SK-MEL-5 (cell line): ENCODE data around the gene GNA14. TPM values are rescaled to one million over a fixed set of nuclear protein-coding genes. Genes with fewer than 3 reads are reported as not detected.
"Not testable (repeated sequence)": the region's sequence is repeated elsewhere in the genome, so short reads cannot be mapped to it uniquely, and the experiment has no call there.

Source experiments
- DNase-seq: peaks from one replicate; pipeline ENCODE4 v3.0.0-alpha.2; 2016; ENCODE audit warnings: low read depth, low spot score
- in situ Hi-C: cut with HindIII; loops from 2 replicates; pipeline ENCODE4 v1.10.0; 2016; ENCODE audit warnings: low sequenced_read_pairs, high pct_unique_total_duplicates, low pct_unique_long_range_greater_than_20kb
- total RNA-seq: library from RNA; depleted of rRNA; stranded (reverse); fragments of >200 nt; shearing (Covaris generic); gene quantifications from 2 replicates; pipeline ENCODE4 v1.2.3, GENCODE V29; 2014

The GNA14 gene
- total RNA-seq, 1 experiment from 2014 or later, result 0.05 TPM

- in situ Hi-C loops, result loop anchor here (10.0 kb wide), 1 partner anchor 293 kb away; no protein-coding TSS in a partner anchor
- no peak for DNase-seq
Observed at GRCh38 chr9:77451507-77451906, 196.6 kb downstream of the GNA14 start.

GRCh38 chr9:77450085-77450475 lies 198.0 kb downstream of the GNA14 start:
- DNase-seq, result no peak
- in situ Hi-C loops, result loop anchor here (10.0 kb wide), 1 partner anchor 295 kb away; no protein-coding TSS in a partner anchor

DNA sequence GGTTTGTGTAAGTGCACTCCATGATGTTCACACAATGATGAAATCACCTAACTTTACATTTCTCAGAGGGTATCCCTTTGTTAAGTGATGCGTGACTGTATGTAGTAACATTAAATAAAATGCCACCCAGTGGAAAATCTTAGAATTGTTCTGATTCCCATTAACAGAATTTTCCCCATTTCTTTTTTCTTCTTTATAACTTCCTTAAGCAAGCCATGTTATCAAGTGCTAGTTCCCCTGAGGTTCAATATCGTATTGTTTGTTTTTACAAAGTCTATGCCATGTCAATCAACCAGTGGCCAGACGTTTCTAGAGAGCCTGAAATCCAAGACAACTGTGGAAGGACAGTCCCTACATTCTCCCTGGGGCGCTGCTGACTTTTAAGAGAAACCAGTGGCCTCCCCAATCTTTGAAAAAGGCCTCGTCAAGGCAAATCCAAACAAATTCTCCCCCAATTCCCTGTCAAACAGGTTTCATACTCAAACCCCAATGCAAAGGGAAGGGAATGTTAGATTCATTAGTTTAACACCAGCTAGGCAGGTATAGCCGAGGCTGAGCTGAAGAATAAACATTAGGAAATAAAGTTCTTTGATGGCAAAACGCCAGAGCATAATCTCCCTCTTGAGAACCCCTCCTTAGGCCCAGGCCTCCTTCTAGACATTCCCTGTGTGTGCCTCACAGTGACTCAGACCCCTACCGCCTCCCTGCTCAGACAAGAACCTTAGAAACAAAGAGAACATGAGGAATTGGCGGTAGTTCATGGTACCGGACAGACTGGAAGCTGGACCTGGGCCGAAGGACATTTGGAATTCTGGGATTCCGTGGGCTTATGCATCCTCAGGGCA lies 198.7 kb downstream of the GNA14 start:
- DNase-seq, result peak; percentile 19
- in situ Hi-C loops, result loop anchor here (10.0 kb wide), 1 partner anchor 295 kb away; no protein-coding TSS in a partner anchor

- no peak for DNase-seq
- in situ Hi-C loops, result no loop called here
Observed at GRCh38 chr9:77447646-77448045, 200.5 kb downstream of the GNA14 start.

- in situ Hi-C loops, result no loop called here
- no peak for DNase-seq
Observed at GRCh38 chr9:77442436-77442835, 205.7 kb downstream of the GNA14 start.

- in situ Hi-C loops, DNase-seq: not testable (repeated sequence)
Observed at GRCh38 chr9:77441124-77441523, 207.0 kb downstream of the GNA14 start.

GRCh38 chr9:77440057-77440456 lies 208.1 kb downstream of the GNA14 start:
- in situ Hi-C loops, result no loop called here
- DNase-seq, result no peak

GRCh38 chr9:77438653-77439052 lies 209.5 kb downstream of the GNA14 start:
- DNase-seq, result no peak
- in situ Hi-C loops, result no loop called here

GRCh38 chr9:77435688-77436087 lies 212.4 kb downstream of the GNA14 start:
- no peak for DNase-seq
- in situ Hi-C loops, result no loop called here

DNA sequence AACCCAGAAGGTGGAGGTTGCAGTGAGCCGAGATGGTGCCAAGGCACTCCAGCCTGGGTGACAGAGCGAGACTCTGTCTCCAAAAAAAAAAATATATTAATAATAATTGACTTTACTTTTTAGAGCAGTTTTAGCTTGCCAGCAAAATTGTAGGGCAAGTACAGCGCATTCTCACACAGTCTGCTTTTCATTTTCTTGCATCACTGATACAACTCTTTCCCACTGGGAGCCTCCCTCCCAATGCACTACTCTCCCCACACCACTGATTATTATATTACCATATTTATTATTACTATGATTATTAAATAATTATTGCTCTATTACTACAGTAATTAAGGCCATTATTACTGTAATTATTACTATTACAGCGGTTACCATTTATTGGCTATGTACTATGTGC lies 212.8 kb downstream of the GNA14 start:
- DNase-seq, result no peak
- in situ Hi-C loops, result no loop called here

GRCh38 chr9:77433675-77434445 lies 214.3 kb downstream of the GNA14 start:
- in situ Hi-C loops, result no loop called here
- peak; percentile 78 for DNase-seq

DNA sequence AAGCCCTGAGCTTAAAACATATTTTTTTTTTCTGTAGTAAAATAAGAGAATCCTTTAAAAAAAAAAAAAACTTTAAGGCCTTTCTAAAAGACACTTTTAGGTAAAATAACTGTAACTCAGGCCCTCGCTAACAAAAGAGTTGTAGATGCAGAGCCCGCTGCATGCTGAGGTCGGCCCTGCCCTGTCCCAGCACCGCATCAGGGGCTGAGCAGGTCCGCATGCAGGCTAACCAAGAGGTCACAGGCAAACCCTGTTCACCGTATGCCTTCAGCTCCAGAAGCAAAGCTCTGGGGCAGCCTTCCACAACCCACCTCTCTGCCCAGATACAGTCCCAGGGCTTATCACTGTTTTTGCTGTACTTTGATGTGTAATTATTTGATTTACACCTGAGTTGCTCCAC lies 216.1 kb downstream of the GNA14 start:
- DNase-seq, result no peak
- in situ Hi-C loops, result no loop called here

- DNase-seq, result no peak
- in situ Hi-C loops, result no loop called here
Observed at GRCh38 chr9:77429928-77430327, 218.2 kb downstream of the GNA14 start.

DNA sequence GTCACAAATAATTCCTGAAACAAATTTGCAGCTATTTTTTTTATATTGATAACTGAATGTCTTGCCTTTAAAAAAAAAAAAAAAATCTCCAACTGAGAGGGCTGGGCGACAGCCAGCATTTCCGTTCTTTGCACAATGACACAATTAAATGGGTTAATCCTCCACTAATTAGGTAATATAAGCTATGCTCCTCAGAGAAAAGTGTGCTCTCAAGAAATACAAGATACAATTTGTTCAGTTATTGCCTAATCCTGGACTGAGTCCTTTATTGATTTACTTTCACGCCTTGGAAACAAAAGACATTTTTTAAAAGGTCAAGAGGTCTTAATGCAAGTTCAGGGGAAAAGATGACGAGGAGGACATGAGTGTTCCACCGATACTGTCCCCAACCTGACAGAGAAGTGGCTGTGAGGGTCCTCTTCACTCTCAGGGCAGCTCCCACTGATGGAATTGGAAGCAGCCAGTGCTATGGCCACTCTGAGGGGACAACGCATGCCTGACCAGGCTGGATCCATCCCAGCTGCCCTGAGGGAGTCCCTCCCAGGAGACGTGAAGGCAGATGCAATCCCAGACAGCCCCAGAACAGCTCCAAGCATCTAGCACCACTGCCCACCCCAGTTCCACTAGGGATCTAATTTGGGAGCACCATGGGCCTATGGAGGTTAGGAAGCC lies 220.7 kb downstream of the GNA14 start:
- no peak for DNase-seq
- in situ Hi-C loops, result no loop called here

DNA sequence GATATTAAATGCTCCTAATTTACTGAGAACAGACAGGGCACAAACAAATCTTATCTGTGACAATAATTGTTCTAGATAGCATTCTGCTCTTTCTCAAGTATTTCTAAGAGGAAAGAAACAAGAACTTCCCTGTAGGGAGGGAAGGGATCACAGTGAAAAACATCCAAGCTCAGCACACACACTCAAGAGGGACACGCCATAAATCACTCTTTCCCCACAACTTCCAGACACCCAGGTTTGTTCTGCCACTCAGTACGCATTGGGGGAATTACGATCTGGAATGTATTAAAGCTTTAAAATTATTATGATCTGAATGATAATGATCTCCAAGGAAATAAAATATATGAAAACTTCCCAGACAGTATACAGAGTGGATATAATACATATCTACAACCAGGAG lies 221.4 kb downstream of the GNA14 start:
- no peak for DNase-seq
- in situ Hi-C loops, result no loop called here

GRCh38 chr9:77424993-77425392 lies 223.1 kb downstream of the GNA14 start:
- DNase-seq, result no peak
- in situ Hi-C loops, result no loop called here

DNA sequence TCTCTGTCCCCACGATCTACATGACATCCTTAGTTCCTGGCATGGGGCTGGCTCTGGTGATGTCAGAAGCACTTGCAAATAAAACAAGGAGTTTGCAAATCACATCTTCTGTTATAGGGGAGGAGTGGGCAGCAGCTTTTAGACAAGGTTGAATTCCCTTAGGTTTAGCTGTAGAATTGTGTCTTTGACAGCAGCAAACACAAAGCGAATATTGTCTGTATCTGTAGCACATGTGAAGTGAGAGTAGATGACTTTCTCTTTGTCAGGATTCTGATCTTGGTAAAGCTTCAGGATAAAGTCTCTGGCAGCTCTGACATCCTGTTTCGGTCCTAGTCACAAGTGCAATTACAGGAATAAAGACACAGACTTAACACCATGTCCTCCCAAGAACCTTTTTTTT lies 224.3 kb downstream of the GNA14 start:
- peak; percentile 94 for DNase-seq
- in situ Hi-C loops, result no loop called here

- DNase-seq, result no peak
- in situ Hi-C loops, result no loop called here
Observed at GRCh38 chr9:77422969-77423368, 225.2 kb downstream of the GNA14 start.
